Umbilical cord (tissue), 2 donors: Measurements from ENCODE around the gene AADACL2. TPM values are rescaled to one million over a fixed set of nuclear protein-coding genes. Genes with fewer than 3 reads are reported as not detected.
A peak's percentile ranks its signal among the peaks of the same experiment; 100 is the strongest.
"Not testable (repeated sequence)": the region's sequence is repeated elsewhere in the genome, so short reads cannot be mapped to it uniquely, and the experiment has no call there.

Experiments used
- DNase-seq: peaks from one replicate; pipeline ENCODE4 v3.0.0-alpha.2; 2015; ENCODE audit warnings: low spot score
- total RNA-seq: library from RNA; depleted of rRNA; stranded (reverse); fragments of >200 nt; gene quantifications from one replicate; pipeline ENCODE4 v1.2.3, GENCODE V29; 2014; ENCODE audit warnings: low replicate concordance; ENCODE audit not compliant: insufficient read depth

The AADACL2 gene
- total RNA-seq, result 8.7 TPM

GRCh38 chr3:151733613-151734012 lies at the start of gene AADACL2:
AADACL2 (plus strand) TSS chr3:151733927; CDS start chr3:151734036, 109 bp downstream.
- DNase-seq, result peak; percentile 2

DNA sequence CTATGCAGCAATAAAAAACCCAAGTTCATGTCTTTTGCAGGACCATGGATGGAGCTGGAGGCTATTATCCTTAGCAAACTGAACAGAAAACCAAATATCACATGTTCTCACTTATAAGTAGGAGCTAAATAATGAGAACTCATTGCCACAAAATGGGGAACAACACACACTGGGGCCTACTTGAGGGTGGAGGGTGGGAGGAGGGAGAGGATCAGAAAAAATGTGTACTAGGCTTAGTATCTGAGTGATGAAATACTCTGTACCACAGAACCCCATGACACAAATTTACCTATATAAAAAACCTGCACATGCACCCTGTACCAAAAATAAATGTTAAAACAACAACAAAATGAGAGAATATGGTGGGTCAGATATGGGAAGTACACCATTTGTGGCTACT lies 49.6 kb upstream of the AADACL2 start:
- no peak for DNase-seq

DNA sequence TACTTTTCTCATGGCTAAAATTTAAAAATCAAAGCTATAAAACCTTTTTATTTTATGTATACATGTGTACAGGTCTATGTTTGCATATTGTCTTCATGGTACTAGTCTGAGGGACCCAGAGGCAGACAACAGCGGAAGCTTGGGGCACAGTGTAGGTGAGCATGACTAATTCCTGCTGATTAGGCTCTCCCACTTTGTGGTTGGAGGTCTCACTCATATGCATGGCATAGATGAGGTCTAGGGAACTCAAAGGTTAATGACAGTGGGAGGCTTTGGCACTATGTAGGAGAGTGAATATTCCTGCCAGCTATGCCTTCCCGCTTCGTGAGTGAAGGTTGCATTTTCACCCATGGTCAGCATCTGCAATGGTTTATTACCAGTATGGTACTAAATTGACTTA lies 47.5 kb upstream of the AADACL2 start:
- no peak for DNase-seq

- no peak for DNase-seq
These were observed 46.7 kb upstream of the AADACL2 start for GRCh38 chr3:151687076-151687475.

- no peak for DNase-seq
These were observed 45.2 kb upstream of the AADACL2 start for GRCh38 chr3:151688571-151688970.

- no peak for DNase-seq
These were observed 43.1 kb upstream of the AADACL2 start for GRCh38 chr3:151690645-151691044.

DNA sequence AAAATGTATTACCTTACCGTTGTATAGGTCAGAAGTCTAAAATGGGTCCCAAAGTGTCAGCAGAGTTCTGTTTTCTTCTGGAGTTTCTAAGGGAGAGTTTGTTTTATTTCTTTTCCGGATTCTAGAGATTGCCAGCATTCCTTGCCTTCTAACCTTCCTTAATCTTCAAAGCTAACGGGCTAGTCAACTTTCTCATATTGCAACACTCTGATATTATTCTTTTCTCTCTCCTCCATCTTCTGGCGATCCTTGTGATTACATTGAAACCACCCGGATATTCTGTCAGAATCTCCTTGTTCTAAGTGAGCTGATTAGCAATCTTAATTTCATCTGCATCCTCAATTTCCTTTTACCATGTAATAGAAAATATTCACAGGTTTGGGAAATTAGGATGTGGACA lies 36.2 kb upstream of the AADACL2 start:
- DNase-seq, result no peak

GRCh38 chr3:151707216-151707615 lies 26.5 kb upstream of the AADACL2 start:
- no peak for DNase-seq

DNA sequence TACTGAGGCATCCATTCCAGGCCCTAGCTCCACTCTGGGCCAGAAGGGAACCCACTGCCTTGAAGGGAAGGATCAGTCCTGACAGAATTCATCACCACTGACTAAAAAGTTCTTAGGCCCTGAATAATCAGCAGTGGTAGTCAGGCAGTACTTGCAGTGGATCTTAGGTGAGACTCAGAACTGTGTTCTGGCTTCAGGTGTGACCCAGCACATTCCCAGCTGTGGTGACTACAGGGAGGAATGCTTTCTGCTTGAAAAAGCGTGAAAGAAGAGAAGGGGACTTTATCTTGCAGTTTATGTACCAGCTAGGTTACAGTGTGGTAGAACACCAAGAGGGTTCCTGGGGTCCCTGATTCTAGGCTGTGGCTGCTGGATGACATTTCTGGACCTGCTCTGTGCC lies 24.9 kb upstream of the AADACL2 start:
- DNase-seq, result no peak

- no peak for DNase-seq
These were observed 23.9 kb upstream of the AADACL2 start for GRCh38 chr3:151709847-151710246.

- no peak for DNase-seq
These were observed 12.4 kb upstream of the AADACL2 start for GRCh38 chr3:151721294-151721693.

GRCh38 chr3:151722856-151723255 lies 10.9 kb upstream of the AADACL2 start:
- no peak for DNase-seq

DNA sequence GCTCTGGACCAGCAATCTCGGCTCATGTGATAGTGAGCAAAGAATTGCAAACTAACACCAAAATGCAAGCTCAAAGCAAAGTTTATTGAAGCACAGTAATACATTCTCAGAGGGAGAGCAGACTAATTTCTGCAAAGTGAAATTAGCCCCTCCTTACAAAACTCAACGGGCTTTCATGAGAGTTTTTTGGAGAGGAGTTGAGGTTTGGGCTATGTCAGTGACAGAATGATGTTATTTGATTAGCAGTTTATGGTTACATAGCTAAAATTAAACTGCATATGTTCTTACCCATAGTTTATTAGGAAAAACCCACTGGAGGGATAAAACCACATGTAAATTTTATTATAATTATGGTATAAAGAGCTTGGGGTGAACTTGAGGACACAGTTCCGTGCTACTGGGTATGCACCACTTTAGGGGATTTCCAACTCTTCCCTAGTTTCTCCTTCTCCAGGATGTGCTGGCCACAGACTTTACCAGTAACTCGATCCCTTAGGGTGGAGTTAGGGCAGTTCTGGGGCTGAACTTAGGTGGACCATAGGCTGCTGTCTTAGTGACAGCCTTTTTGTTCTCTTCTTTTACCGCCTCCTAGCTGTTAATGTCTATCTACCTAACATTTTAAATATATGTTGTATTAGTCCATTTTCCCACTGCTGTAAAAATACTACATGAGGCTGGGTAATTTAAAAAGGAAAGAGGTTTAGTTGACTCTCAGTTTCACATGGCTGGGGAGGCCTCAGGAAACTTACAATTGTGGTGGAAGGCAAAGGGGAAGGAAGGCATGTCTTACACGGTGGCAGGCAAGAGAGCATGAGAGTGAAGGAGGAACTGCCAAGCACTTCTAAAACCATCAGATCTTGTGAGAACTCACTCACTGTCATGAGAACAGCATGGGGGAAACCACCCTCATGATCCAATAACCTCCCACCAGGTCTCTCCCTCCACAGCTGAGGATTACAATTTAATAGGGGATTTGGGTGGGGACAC lies 8.9 kb upstream of the AADACL2 start:
- no peak for DNase-seq

- DNase-seq, result no peak
These were observed 7.7 kb upstream of the AADACL2 start for GRCh38 chr3:151726016-151726415.

GRCh38 chr3:151732861-151733260 lies 866 bp upstream of the AADACL2 start:
- no peak for DNase-seq

- DNase-seq, result no peak
These were observed 6.9 kb downstream of the AADACL2 start for GRCh38 chr3:151740581-151740980.

DNA sequence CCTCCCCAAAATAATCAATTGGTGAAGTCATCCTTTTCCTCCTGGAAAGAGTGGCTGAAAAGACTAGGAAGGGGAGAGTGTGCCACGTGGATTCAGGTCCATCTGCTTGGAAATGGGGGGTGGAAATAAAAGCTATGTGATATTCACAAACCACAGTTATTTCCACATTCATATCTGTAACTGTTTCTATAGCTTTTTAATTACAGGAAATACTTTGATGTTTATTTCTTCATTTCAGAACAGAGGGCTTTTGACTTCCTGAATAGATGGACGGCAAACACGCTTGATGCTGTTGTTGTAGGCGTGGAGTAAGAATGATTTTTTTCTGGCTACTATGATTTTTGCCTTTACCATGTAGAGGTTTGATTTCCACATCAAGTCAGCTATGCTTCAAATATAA lies 10.1 kb downstream of the AADACL2 start:
- DNase-seq, result no peak

DNA sequence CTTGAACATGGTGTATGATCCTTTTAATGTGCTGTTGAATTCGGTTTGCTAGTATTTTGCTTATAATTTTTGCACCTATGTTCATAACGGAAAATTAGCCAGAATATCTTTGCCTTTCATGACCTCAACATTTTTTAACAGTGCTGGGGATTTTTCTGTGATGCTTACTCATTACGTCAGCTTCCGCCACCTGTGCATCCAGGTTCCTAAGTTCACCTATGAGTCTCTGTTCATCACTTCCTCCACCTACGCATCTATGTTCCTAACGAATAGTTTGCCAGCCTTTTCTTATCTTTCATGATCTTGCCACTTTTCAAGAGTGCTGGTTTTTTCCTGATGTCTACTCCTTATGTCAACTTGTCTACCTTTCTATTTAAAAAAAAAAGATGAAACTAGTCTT lies 16.5 kb downstream of the AADACL2 start:
- no peak for DNase-seq

- no peak for DNase-seq
These were observed 17.0 kb downstream of the AADACL2 start for GRCh38 chr3:151750678-151751077.

DNA sequence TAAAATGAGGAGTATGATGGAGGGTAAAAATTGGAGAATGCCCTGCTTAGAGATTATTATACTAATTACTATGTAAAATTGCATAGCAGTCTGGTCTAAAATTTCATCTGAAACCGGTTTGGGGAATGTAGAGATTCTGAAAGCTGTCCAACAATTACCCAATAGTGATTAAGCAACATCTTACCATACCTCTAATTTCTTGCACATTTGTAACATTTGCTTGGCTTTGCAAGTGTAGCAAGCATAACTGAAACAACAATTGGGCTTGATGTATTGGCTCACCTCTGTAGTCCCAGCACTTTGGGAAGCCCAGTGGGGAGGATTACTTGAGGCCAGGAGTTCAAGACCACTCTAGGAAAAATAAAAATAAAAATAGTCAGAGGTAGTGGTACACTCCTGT lies 17.4 kb downstream of the AADACL2 start:
- no peak for DNase-seq

- no peak for DNase-seq
These were observed 20.1 kb downstream of the AADACL2 start for GRCh38 chr3:151753846-151754245.

DNA sequence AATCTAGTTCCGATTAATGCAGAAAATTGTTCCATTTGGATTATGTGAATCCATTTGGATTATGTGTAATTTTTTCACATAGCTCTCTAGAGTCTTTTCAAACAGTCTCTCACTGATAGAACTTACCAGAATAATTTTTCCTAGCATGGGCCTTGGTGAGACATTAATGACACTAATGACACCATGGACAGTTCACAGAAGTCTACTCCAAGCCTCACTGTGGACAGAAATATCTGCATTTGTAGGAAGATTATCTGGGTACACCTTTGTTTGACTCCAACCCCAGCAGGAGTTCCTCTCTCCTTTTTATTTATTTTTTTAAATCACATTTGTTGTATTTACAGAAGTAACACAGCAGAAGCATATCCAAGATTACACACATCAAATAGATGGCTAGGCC lies 27.9 kb downstream of the AADACL2 start:
- DNase-seq, result no peak

DNA sequence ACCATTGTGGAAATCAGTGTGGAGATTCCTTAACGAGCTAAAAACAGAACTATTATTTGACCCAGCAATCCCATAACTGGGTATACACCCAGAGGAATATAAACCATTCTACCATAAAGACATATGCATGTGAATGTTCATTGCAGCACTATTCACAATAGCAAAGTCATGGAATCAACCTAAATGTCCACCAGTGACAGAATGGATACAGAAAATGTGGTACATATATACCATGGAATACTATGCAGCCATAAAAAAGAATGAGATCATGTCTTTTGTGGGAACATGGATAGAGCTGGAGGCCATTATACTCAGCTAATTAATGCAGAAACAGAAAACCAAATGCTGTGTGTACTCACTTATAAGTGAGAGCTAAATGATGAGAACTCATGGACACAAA lies 31.0 kb downstream of the AADACL2 start:
- DNase-seq, result not testable (repeated sequence)
